NCI-H748 treated with DMSO at 0.1 percent for 48 hours (cell line): ENCODE measurements around the gene MLH1.
"Not testable (repeated sequence)": the region's sequence is repeated elsewhere in the genome, so short reads cannot be mapped to it uniquely, and the experiment has no call there.

ENCODE experiments used
- DNase-seq: peaks from one replicate; lab custom pipeline; 2025; lab: John Stamatoyannopoulos, UW

MLH1 gene

GRCh38 chr3:37039161-37039846, 46.0 kb downstream of the MLH1 start:
- no peak for DNase-seq

- DNase-seq, result no peak
These were observed 46.9 kb downstream of the MLH1 start for GRCh38 chr3:37040231-37040630.

DNA sequence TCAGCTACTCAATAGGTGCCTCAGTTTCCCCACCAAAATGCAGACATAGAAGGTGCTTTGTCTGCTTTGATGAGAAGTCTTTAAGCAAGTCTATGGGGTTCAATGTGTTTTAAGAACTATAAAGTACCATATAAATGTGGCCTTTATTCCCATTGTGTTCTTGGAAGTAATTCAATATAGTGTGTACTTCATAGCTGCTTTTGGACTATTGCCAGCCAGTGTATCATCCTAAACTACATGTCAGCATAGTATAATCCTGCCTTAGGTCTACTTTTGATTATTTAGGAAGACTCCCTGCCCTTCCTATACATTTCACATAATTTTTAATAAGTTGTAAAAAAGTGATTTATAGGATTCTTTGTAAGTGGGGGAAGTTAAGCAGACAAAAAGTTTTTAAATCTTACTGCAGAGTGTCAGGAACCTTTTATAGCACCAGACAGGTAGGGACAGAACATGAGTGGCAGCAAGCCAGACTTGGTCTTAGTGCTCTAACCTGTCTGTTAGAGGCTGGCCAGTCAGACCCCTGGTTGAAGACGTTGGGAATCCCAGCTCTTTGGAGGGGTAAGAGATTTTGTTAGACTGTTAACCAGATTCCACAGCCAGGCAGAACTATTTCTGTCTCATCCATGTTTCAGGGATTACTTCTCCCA, 48.4 kb downstream of the MLH1 start:
- no peak for DNase-seq

DNA sequence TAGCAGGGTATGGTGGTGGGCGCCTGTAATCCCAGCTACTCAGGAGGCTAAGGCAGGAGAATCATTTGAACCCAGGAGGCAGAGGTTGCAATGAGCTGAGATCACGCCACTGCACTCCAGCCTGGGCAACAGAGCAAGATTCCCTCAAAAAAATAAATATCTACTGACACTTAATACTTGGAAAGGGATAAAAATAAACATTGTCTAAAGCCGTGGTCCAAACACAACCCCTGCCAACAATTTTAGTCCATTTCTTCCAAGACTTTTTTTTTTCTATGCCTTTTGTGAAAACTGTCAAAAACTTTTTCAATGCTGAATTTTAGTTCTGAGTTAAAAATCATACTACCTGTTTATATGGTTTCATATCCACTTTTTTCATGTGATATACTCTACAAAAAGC, 49.4 kb downstream of the MLH1 start:
- not testable (repeated sequence) for DNase-seq

DNA sequence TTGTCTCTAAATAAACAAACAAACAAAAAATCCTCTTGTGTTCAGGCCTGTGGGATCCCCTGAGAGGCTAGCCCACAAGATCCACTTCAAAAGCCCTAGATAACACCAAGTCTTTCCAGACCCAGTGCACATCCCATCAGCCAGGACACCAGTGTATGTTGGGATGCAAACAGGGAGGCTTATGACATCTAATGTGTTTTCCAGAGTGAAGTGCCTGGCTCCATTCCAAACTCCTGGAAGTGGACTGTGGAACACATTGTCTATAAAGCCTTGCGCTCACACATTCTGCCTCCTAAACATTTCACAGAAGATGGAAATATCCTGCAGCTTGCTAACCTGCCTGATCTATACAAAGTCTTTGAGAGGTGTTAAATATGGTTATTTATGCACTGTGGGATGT, 57.0 kb downstream of the MLH1 start:
- no peak for DNase-seq

DNA sequence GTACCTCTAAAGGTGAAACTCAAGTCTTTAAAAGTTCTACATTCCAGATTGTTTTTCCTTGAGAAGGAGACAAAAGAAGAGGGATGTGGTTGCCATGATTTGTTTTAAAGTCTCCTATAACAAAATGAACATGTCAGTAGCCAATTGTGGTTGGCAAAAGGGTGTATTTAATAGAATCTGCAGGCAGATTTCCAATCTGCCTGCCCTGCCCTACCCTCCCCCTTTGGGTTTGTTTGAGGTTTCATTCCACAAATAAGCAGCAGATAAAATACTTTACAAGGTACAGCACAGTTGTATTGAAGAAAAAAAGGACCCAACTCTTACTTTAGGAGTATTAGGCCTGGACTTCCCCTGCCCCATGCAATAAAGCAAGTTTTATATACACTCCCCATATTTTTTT, 59.5 kb downstream of the MLH1 start:
- DNase-seq, result no peak

DNA sequence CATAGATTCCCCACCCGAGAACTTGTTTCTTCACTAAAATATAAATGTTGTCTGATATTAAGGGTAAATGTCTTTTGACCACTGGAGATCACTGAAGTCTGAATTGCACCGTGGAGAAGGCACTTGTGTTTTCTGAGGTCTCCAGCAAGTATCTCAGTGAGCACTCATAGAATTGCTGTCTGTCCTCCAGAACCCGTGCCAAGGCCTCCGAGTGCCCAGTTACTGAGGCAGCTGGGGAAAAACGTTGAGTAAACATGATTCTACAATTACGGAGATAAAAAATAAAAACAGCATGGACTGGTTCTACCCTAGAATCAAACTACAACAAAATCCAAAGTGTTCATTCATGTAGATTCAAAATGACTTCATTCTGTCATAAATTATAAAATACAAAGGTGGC, 60.0 kb downstream of the MLH1 start:
- no peak for DNase-seq

DNA sequence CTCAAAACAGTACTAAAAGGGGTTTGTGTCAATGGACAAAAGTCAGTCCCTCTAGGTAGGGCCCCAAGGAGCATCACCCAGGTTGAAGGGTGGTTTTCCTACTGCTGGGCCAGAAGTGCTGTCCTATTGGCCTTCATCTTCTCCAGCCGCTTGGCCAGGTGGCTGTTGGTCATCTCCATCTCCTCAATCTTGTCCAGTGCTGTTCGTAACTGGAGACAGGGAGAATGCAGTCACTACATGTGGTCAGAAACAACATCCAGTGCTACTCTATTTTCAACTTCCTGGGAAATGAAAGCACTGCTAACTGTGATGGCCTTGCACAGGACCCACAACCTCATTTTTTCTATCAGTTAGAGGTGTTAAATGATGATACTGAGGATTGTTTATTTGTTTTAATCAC, 60.4 kb downstream of the MLH1 start:
- DNase-seq, result no peak

- DNase-seq, result no peak
These were observed 61.1 kb downstream of the MLH1 start for GRCh38 chr3:37054370-37054769.

- DNase-seq, result not testable (repeated sequence)
These were observed 61.8 kb downstream of the MLH1 start for GRCh38 chr3:37055077-37055476.

GRCh38 chr3:37056826-37057225, 63.5 kb downstream of the MLH1 start:
- no peak for DNase-seq

GRCh38 chr3:37058117-37058516, 64.8 kb downstream of the MLH1 start:
- DNase-seq, result no peak

- no peak for DNase-seq
These were observed 71.4 kb downstream of the MLH1 start for GRCh38 chr3:37064747-37065146.

GRCh38 chr3:37067577-37067976, 74.3 kb downstream of the MLH1 start:
- no peak for DNase-seq

DNA sequence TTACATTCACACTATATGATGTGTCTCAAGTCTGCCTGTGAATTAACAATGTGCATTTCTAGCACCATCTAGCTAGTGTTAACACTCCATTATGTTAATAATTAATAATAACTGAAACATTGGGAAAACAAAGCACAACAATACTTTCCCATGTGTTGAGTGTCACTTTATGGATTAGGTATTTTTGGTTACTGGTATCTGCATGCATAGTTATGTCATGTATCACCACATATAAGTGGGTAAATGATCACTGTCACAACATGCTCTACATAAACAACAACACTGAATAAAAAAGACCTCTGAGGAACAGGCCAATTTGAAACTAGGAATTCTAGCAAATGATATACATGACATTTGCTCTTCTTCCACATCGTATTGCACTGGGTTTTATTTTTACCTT, 74.7 kb downstream of the MLH1 start:
- no peak for DNase-seq

DNA sequence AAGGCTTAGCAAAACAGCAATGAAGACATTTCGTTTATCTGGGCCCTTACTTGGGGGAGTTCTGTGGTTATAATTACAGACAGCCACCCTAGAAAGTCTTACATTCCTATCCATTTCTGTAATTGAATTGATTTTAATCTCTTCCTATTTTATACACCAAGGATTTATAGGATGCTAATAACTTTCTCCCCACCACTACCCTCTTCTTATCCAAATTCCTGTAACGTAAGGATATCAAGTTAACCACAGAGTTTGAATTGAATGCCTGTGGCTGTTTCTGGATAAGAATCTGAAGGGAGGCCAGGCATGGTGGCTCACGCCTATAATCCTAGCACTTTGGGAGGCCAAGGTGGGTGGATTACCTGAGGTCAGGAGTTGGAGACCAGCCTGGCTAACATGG, 78.6 kb downstream of the MLH1 start:
- no peak for DNase-seq

DNA sequence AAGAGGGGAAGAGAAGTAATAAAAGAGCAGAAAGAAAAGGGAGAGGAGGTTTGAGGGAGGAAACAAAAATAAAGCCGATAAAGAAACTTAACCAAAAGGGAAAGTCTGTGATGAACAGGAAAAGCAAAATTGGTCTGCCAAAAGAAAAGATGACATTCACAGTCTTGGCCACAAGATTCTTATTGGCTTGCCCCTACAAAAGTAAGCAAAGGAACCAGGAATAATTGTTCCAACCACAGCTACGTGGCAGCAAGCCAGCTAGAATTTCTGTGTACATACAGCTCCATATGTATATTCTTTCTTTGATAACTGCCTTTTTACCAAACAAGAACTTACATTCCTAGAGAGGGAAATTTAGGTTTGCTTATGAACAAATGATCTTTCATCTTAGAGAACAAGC, 79.6 kb downstream of the MLH1 start:
- no peak for DNase-seq

- no peak for DNase-seq
These were observed 80.9 kb downstream of the MLH1 start for GRCh38 chr3:37074178-37074577.

DNA sequence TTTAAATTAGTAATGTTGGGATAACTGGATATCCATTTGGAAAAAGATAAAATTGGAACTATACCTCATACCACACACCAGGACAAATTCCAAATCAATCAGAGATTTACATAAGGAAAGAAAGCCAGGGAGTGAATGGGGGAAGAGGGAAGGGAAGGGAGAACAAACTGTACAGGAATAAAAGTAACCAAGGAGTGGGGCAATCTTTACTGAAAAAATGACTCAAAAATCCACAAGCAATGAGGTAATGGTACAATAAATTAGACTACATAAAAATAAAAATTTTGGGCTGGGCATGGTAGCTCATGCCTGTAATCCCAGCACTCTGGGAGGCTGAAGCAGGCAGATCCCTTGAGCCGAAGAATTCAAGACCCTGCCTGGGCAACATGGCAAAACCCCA, 82.6 kb downstream of the MLH1 start:
- no peak for DNase-seq

- DNase-seq, result no peak
These were observed 89.0 kb downstream of the MLH1 start for GRCh38 chr3:37082317-37082716.

DNA sequence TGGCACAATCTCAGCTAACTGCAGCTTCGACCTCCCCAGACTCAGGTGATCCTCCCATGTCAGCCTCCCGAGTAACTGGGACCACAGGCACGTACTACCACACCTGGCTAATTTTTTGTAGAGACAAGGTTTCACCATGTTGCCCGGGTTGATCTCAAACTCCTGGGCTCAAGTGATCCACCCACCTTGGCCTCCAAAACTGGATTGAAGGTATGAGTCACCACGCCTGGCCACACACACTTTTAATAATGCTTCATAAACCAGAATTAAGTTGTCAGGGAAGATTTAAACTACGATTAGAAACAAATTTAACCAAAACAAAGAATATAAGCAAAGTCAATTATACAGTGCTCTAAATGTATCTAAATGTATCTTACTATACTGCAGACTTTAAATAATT, 93.6 kb downstream of the MLH1 start:
- DNase-seq, result no peak

- DNase-seq, result no peak
These were observed 94.6 kb downstream of the MLH1 start for GRCh38 chr3:37087870-37088269.

DNA sequence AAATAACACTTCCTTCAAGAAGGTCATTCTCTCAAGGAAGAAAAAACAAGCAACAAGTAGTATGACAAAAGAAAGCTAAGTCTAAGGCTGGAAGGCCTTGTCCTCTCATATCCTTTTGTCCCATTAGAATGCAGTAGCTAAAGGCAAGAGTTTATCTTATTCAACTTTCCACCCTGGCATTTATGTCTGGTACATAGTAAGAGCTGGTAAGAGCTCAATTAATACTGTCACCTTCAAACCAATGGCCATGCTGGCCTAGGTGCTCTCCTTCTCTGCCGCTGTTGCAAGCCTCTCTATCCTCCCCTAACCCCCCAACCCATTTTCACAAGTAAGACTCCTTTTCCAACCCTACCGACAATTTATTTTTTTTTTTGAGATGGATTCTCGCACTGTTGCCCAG, 99.2 kb downstream of the MLH1 start:
- DNase-seq, result no peak

DNA sequence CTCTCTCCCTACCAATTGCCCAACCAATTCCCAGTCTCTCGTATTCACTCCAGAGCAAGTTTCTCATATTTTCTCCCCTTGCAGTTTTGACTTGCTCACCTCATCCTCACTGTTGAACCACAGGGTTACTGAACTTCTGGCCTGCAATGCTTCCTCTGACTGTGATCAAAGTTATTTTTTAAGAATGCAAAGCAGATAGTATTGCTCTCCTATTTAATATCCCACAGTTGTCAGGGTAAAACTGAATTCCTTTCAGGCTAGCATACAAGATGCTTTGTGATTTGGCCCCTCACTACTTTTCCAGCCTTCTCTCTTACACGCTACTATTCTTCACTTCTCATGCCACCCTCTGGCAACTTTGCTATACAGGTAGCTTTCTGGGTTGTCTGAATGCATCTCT, 100.2 kb downstream of the MLH1 start:
- no peak for DNase-seq
